Measurements from ENCODE around the gene LCN12.

LCN12 gene

GRCh38 chr9:136974817-136975535, 22.9 kb downstream of the LCN12 start:
- no peak for DNase-seq

GRCh38 chr9:136975644-136976043, 23.6 kb downstream of the LCN12 start:
- no peak for DNase-seq

GRCh38 chr9:136977223-136977622, 25.1 kb downstream of the LCN12 start, which contains the start of gene PTGDS:
Gene PTGDS, plus strand, starts transcription at chr9:136977504. Its CDS starts 75 bp downstream, at chr9:136977579.
- DNase-seq = no peak

GRCh38 chr9:136977649-136978072, 25.6 kb downstream of the LCN12 start:
- DNase-seq = no peak

- DNase-seq = peak; percentile 21 to 72 (median 62)
These were observed 26.2 kb downstream of the LCN12 start for GRCh38 chr9:136978073-136978864.

- no peak for DNase-seq
These were observed 26.9 kb downstream of the LCN12 start for GRCh38 chr9:136978865-136979544.

GRCh38 chr9:136979769-136980587, 27.9 kb downstream of the LCN12 start:
- no peak for DNase-seq

GRCh38 chr9:136980669-136981478, 28.8 kb downstream of the LCN12 start:
- no peak for DNase-seq

GRCh38 chr9:136981588-136982231, 29.6 kb downstream of the LCN12 start:
- DNase-seq = no peak

GRCh38 chr9:136982232-136983051, 30.4 kb downstream of the LCN12 start, which contains the start of gene LCNL1:
Gene LCNL1, plus strand, starts transcription at chr9:136982993. Its CDS starts 594 bp downstream, at chr9:136983587.
- no peak for DNase-seq

- no peak for DNase-seq
These were observed 31.1 kb downstream of the LCN12 start for GRCh38 chr9:136983167-136983566.

GRCh38 chr9:136983656-136984314, 31.7 kb downstream of the LCN12 start:
- DNase-seq = no peak

GRCh38 chr9:136984464-136985026, 32.5 kb downstream of the LCN12 start:
- DNase-seq = no peak

GRCh38 chr9:136985027-136985602, 33.0 kb downstream of the LCN12 start:
- DNase-seq = no peak

- DNase-seq = no peak
These were observed 33.8 kb downstream of the LCN12 start for GRCh38 chr9:136985853-136986252.

GRCh38 chr9:136988872-136989271, 36.8 kb downstream of the LCN12 start:
- DNase-seq = no peak

- DNase-seq = peak in 2 of 3 experiments; percentile 19 to 67
These were observed 38.3 kb downstream of the LCN12 start for GRCh38 chr9:136990242-136990911.
